Measurements from ENCODE around the gene TTC23L. TPM values are rescaled to one million over a fixed set of nuclear protein-coding genes. Genes with fewer than 3 reads are reported as not detected.

TTC23L gene
- total RNA-seq, 1 donor, result 0.36 TPM

DNA sequence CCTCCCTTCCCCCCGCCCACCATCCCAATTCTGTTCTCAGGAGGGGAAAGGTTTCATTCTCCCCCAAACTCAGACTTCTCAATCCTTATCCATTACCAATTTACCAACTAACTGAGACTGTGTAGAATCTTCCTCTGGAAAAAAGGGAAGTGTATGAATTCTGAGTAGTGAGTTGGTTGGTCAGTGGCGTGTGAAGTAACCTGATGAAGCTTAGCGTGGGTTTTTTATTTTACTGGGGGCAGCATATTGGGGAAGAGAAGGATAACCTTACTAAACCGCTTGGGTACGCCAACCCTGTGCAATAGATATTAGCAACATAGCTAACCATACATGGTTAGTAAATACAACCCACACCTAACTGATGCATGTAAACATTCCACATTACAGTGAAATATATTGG, 89.3 kb downstream of the TTC23L start:
- no peak for TF ChIP-seq CTCF (IDR thresholded peaks at IDR 0.05; ENCODE audit: insufficient read depth, low read length)
- DNase-seq (ENCODE audit: low read depth), result no peak
- no peak overlapping the region for H3K4me3 ChIP-seq (ENCODE audit: low read depth, low read length)

- TF ChIP-seq CTCF (IDR thresholded peaks at IDR 0.05; ENCODE audit: insufficient read depth, low read length), result no peak
- H3K4me3 ChIP-seq (ENCODE audit: low read depth, low read length), result peak within 1 kb of the TSS; percentile 84
- peak; percentile 91 for DNase-seq (ENCODE audit: low read depth)
Observed at GRCh38 chr5:34929134-34929719, 90.3 kb downstream of the TTC23L start, which contains the start of gene DNAJC21. DNAJC21 (plus strand) TSS chr5:34929559; CDS start chr5:34929820, 261 bp downstream.

DNA sequence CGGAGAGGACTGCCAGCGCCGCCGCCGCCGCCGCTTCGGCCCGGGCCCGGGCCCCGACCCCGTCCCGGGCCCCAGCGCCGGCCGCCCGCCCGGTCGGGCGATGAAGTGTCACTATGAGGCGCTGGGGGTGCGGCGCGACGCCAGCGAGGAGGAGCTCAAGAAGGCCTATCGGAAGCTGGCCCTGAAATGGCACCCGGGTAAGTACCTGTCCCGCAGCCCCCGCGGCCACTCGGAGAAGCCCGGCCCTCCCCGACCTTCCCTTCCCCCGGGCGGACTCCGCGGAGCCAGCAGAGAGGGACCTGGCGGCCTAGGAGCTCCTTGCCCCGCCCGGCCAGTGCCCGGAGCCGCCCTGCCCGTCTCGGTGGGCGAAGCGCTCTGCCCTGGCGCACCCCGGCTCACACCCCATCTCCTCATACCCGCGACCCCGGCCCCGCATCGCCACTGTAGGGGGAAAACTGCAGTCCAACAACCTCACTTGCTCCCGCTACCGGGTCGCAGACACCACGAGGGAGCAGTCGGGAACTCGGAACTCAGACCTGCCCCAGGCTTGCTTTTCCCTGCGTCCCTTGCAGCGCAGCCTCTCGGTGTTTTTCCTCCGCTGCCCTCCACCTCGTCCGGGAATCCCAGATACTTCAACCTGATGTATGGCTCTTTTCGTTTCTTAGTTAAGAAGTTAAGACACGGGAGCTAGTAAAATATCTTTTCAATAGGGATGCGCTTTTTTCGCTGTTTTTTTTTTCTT, 90.9 kb downstream of the TTC23L start:
- H3K4me3 ChIP-seq (ENCODE audit: low read depth, low read length), result peak overlapping the region; percentile 84
- TF ChIP-seq CTCF (IDR thresholded peaks at IDR 0.05; ENCODE audit: insufficient read depth, low read length), result no peak
- peak; percentile 68 for DNase-seq (ENCODE audit: low read depth)

GRCh38 chr5:34930462-34930844, 91.5 kb downstream of the TTC23L start:
- TF ChIP-seq CTCF (IDR thresholded peaks at IDR 0.05; ENCODE audit: insufficient read depth, low read length), result no peak
- DNase-seq (ENCODE audit: low read depth), result peak; percentile 39
- peak overlapping the region; percentile 84 for H3K4me3 ChIP-seq (ENCODE audit: low read depth, low read length)

GRCh38 chr5:34930870-34931269, 91.9 kb downstream of the TTC23L start:
- peak overlapping the region; percentile 84 for H3K4me3 ChIP-seq (ENCODE audit: low read depth, low read length)
- no peak for DNase-seq (ENCODE audit: low read depth)

GRCh38 chr5:34932947-34933346, 94.0 kb downstream of the TTC23L start:
- no peak for TF ChIP-seq CTCF (IDR thresholded peaks at IDR 0.05; ENCODE audit: insufficient read depth, low read length)
- no peak overlapping the region for H3K4me3 ChIP-seq (ENCODE audit: low read depth, low read length)
- DNase-seq (ENCODE audit: low read depth), result no peak

More at GRCh38 chr5:34930870-34931269, 91.9 kb downstream of the TTC23L start:
- TF ChIP-seq CTCF (IDR thresholded peaks at IDR 0.05; ENCODE audit: insufficient read depth, low read length), result no peak
